ENCODE data around the gene PLCD3. TPM values are rescaled to one million over a fixed set of nuclear protein-coding genes. Genes with fewer than 3 reads are reported as not detected.

Gene PLCD3
- total and polyA plus RNA-seq, 2 of the 13 experiments (the other 11 are each of a cell fraction or from before 2014, with no cell fraction given), result 11.3 to 39.1 TPM

GRCh38 chr17:45162025-45162687, 29.8 kb upstream of the PLCD3 start (continued):
- TF ChIP-seq MAFK (conservative IDR thresholded peaks at IDR 0.05 in 1 of 2, IDR thresholded peaks at IDR 0.05 in 1 of 2; ENCODE audit: low read length in 2 of 2) (no peak), ZNF512 (CRISPR knock-in tag; IDR thresholded peaks at IDR 0.05) (no peak), RXRB (CRISPR knock-in tag; IDR thresholded peaks at IDR 0.05; ENCODE audit: borderline replicate concordance) (no peak), NFRKB (IDR thresholded peaks at IDR 0.05) (no peak), ATF7 (IDR thresholded peaks at IDR 0.05) (no peak), ATF7 (CRISPR knock-in tag; IDR thresholded peaks at IDR 0.05) (no peak), ARHGAP35 (CRISPR knock-in tag; IDR thresholded peaks at IDR 0.05; ENCODE audit: borderline replicate concordance) (no peak), ETV6 (CRISPR knock-in tag; conservative IDR thresholded peaks at IDR 0.05) (no peak), ZNF891 (CRISPR knock-in tag; IDR thresholded peaks at IDR 0.05) (0 out of 2 replicates have a peak, but pooled peaks have one; percentile 23), ELF4 (CRISPR knock-in tag; IDR thresholded peaks at IDR 0.05; ENCODE audit: borderline replicate concordance) (no peak), ETV5 (CRISPR knock-in tag; IDR thresholded peaks at IDR 0.05; ENCODE audit: borderline replicate concordance) (no peak), NR2F1 (CRISPR knock-in tag; IDR thresholded peaks at IDR 0.05) (no peak), PLRG1 (conservative IDR thresholded peaks at IDR 0.05) (no peak), EHMT2 (IDR thresholded peaks at IDR 0.05; ENCODE audit: borderline replicate concordance, low read depth, low read length) (no peak), SMAD1 (CRISPR knock-in tag; IDR thresholded peaks at IDR 0.05; ENCODE audit: borderline replicate concordance, low read depth) (no peak), SP140L (CRISPR knock-in tag; IDR thresholded peaks at IDR 0.05; ENCODE audit: borderline replicate concordance) (no peak), ZNF629 (CRISPR knock-in tag; conservative IDR thresholded peaks at IDR 0.05) (no peak), GTF2F1 (IDR thresholded peaks at IDR 0.05; ENCODE audit: low read length) (no peak), STAT5B (CRISPR knock-in tag; IDR thresholded peaks at IDR 0.05) (no peak), ARID4A (CRISPR knock-in tag; IDR thresholded peaks at IDR 0.05; ENCODE audit: borderline replicate concordance) (no peak; the same call in 1 of the 2 replicates)
- TF ChIP-seq, protein P1, sequence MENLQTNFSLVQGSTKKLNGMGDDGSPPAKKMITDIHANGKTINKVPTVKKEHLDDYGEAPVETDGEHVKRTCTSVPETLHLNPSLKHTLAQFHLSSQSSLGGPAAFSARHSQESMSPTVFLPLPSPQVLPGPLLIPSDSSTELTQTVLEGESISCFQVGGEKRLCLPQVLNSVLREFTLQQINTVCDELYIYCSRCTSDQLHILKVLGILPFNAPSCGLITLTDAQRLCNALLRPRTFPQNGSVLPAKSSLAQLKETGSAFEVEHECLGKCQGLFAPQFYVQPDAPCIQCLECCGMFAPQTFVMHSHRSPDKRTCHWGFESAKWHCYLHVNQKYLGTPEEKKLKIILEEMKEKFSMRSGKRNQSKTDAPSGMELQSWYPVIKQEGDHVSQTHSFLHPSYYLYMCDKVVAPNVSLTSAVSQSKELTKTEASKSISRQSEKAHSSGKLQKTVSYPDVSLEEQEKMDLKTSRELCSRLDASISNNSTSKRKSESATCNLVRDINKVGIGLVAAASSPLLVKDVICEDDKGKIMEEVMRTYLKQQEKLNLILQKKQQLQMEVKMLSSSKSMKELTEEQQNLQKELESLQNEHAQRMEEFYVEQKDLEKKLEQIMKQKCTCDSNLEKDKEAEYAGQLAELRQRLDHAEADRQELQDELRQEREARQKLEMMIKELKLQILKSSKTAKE (CRISPR knock-in tag; IDR thresholded peaks at IDR 0.05; ENCODE audit: borderline replicate concordance), result no peak
